Measurements from ENCODE around the gene NOL12.

NOL12 gene

GRCh38 chr22:37661160-37661924 is 24.8 kb upstream of the NOL12 start:
- peak overlapping the region; percentile 28 to 31 for H3K4me3 ChIP-seq (ENCODE audit: low read depth in 1 of 2, low read length in 2 of 2)
- H3K27ac ChIP-seq (ENCODE audit: low read length), result peak overlapping the region; percentile 78
- H3K27me3 ChIP-seq (ENCODE audit: low read depth, low read length), result no peaks in the 10 kb centered on the region
- peaks cover 8% of the 10 kb centered on the region in 2 donors for H3K36me3 ChIP-seq (ENCODE audit: control insufficient read depth in 1 of 2, insufficient read depth in 2 of 2, low read length in 2 of 2)
- H3K9me3 ChIP-seq (ENCODE audit: control insufficient read depth in 1 of 2, low read length in 2 of 2), result no peaks in the 10 kb centered on the region
- H3K4me1 ChIP-seq (ENCODE audit: control insufficient read depth in 1 of 2, insufficient read depth in 2 of 2, low read length in 2 of 2), result peaks cover 32 to 44% of the 10 kb centered on the region in 2 donors

- no peak overlapping the region for H3K4me3 ChIP-seq (ENCODE audit: low read depth in 1 of 2, low read length in 2 of 2)
- H3K36me3 ChIP-seq (ENCODE audit: control insufficient read depth in 1 of 2, insufficient read depth in 2 of 2, low read length in 2 of 2), result peaks cover 10 to 13% of the 10 kb centered on the region in 2 donors
- H3K27me3 ChIP-seq (ENCODE audit: low read depth, low read length), result no peaks in the 10 kb centered on the region
- H3K9me3 ChIP-seq (ENCODE audit: control insufficient read depth in 1 of 2, low read length in 2 of 2), result no peaks in the 10 kb centered on the region
- peak overlapping the region; percentile 76 for H3K27ac ChIP-seq (ENCODE audit: low read length)
- peaks cover 32 to 44% of the 10 kb centered on the region in 2 donors for H3K4me1 ChIP-seq (ENCODE audit: control insufficient read depth in 1 of 2, insufficient read depth in 2 of 2, low read length in 2 of 2)
These were observed 24.1 kb upstream of the NOL12 start for GRCh38 chr22:37662039-37662438.

GRCh38 chr22:37663521-37664140 is 22.5 kb upstream of the NOL12 start:
- Histone ChIP-seq H3K9me3 (ENCODE audit: control insufficient read depth in 1 of 2, low read length in 2 of 2) (no peaks in the 10 kb centered on the region), H3K4me1 (ENCODE audit: control insufficient read depth in 1 of 2, insufficient read depth in 2 of 2, low read length in 2 of 2) (peaks cover 26 to 38% of the 10 kb centered on the region in 2 donors), H3K27me3 (ENCODE audit: low read depth, low read length) (no peaks in the 10 kb centered on the region), H3K36me3 (ENCODE audit: control insufficient read depth in 1 of 2, insufficient read depth in 2 of 2, low read length in 2 of 2) (peaks cover 10 to 13% of the 10 kb centered on the region in 2 donors), H3K27ac (ENCODE audit: low read length) (no peak overlapping the region), H3K4me3 (ENCODE audit: low read depth in 1 of 2, low read length in 2 of 2) (no peak overlapping the region)

GRCh38 chr22:37664249-37665101 is 21.7 kb upstream of the NOL12 start:
- Histone ChIP-seq H3K27me3 (ENCODE audit: low read depth, low read length) (no peaks in the 10 kb centered on the region), H3K4me3 (ENCODE audit: low read depth in 1 of 2, low read length in 2 of 2) (no peak overlapping the region), H3K4me1 (ENCODE audit: control insufficient read depth in 1 of 2, insufficient read depth in 2 of 2, low read length in 2 of 2) (peaks cover 26 to 34% of the 10 kb centered on the region in 2 donors), H3K27ac (ENCODE audit: low read length) (no peak overlapping the region), H3K9me3 (ENCODE audit: control insufficient read depth in 1 of 2, low read length in 2 of 2) (no peaks in the 10 kb centered on the region), H3K36me3 (ENCODE audit: control insufficient read depth in 1 of 2, insufficient read depth in 2 of 2, low read length in 2 of 2) (peaks cover 10 to 13% of the 10 kb centered on the region in 2 donors)

- H3K27ac ChIP-seq (ENCODE audit: low read length), result no peak overlapping the region
- no peak overlapping the region for H3K4me3 ChIP-seq (ENCODE audit: low read depth in 1 of 2, low read length in 2 of 2)
- no peaks in the 10 kb centered on the region for H3K27me3 ChIP-seq (ENCODE audit: low read depth, low read length)
- H3K9me3 ChIP-seq (ENCODE audit: control insufficient read depth in 1 of 2, low read length in 2 of 2), result no peaks in the 10 kb centered on the region
- peaks cover 16 to 24% of the 10 kb centered on the region in 2 donors for H3K4me1 ChIP-seq (ENCODE audit: control insufficient read depth in 1 of 2, insufficient read depth in 2 of 2, low read length in 2 of 2)
- H3K36me3 ChIP-seq (ENCODE audit: control insufficient read depth in 1 of 2, insufficient read depth in 2 of 2, low read length in 2 of 2), result peaks cover 10 to 13% of the 10 kb centered on the region in 2 donors
These were observed 20.7 kb upstream of the NOL12 start for GRCh38 chr22:37665487-37665886.

- Histone ChIP-seq H3K36me3 (ENCODE audit: control insufficient read depth in 1 of 2, insufficient read depth in 2 of 2, low read length in 2 of 2) (peaks cover 10 to 13% of the 10 kb centered on the region in 2 donors), H3K9me3 (ENCODE audit: control insufficient read depth in 1 of 2, low read length in 2 of 2) (no peaks in the 10 kb centered on the region), H3K27me3 (ENCODE audit: low read depth, low read length) (no peaks in the 10 kb centered on the region), H3K4me1 (ENCODE audit: control insufficient read depth in 1 of 2, insufficient read depth in 2 of 2, low read length in 2 of 2) (peaks cover 0 to 17% of the 10 kb centered on the region in 2 donors), H3K27ac (ENCODE audit: low read length) (no peak overlapping the region), H3K4me3 (ENCODE audit: low read depth in 1 of 2, low read length in 2 of 2) (no peak overlapping the region)
These were observed 16.6 kb upstream of the NOL12 start for GRCh38 chr22:37669586-37669985.

GRCh38 chr22:37672206-37672919 is 13.8 kb upstream of the NOL12 start:
- peaks cover 0 to 18% of the 10 kb centered on the region in 2 donors for H3K4me1 ChIP-seq (ENCODE audit: control insufficient read depth in 1 of 2, insufficient read depth in 2 of 2, low read length in 2 of 2)
- no peaks in the 10 kb centered on the region for H3K9me3 ChIP-seq (ENCODE audit: control insufficient read depth in 1 of 2, low read length in 2 of 2)
- no peak overlapping the region for H3K4me3 ChIP-seq (ENCODE audit: low read depth in 1 of 2, low read length in 2 of 2)
- H3K27ac ChIP-seq (ENCODE audit: low read length), result no peak overlapping the region
- H3K36me3 ChIP-seq (ENCODE audit: control insufficient read depth in 1 of 2, insufficient read depth in 2 of 2, low read length in 2 of 2), result peaks cover 0 to 5% of the 10 kb centered on the region in 2 donors
- H3K27me3 ChIP-seq (ENCODE audit: low read depth, low read length), result no peaks in the 10 kb centered on the region

- Histone ChIP-seq H3K27me3 (ENCODE audit: low read depth, low read length) (no peaks in the 10 kb centered on the region), H3K4me1 (ENCODE audit: control insufficient read depth in 1 of 2, insufficient read depth in 2 of 2, low read length in 2 of 2) (peaks cover under 1 to 21% of the 10 kb centered on the region in 2 donors), H3K9me3 (ENCODE audit: control insufficient read depth in 1 of 2, low read length in 2 of 2) (no peaks in the 10 kb centered on the region), H3K36me3 (ENCODE audit: control insufficient read depth in 1 of 2, insufficient read depth in 2 of 2, low read length in 2 of 2) (peaks cover 0 to 5% of the 10 kb centered on the region in 2 donors), H3K27ac (ENCODE audit: low read length) (no peak overlapping the region), H3K4me3 (ENCODE audit: low read depth in 1 of 2, low read length in 2 of 2) (no peak overlapping the region)
These were observed 13.2 kb upstream of the NOL12 start for GRCh38 chr22:37672920-37673455.

GRCh38 chr22:37674248-37674647 is 11.9 kb upstream of the NOL12 start:
- Histone ChIP-seq H3K4me3 (ENCODE audit: low read depth in 1 of 2, low read length in 2 of 2) (no peak overlapping the region), H3K27me3 (ENCODE audit: low read depth, low read length) (no peaks in the 10 kb centered on the region), H3K9me3 (ENCODE audit: control insufficient read depth in 1 of 2, low read length in 2 of 2) (no peaks in the 10 kb centered on the region), H3K4me1 (ENCODE audit: control insufficient read depth in 1 of 2, insufficient read depth in 2 of 2, low read length in 2 of 2) (peaks cover 4 to 29% of the 10 kb centered on the region in 2 donors), H3K36me3 (ENCODE audit: control insufficient read depth in 1 of 2, insufficient read depth in 2 of 2, low read length in 2 of 2) (peaks cover 0 to 5% of the 10 kb centered on the region in 2 donors), H3K27ac (ENCODE audit: low read length) (no peak overlapping the region)

GRCh38 chr22:37674951-37675929 is 10.9 kb upstream of the NOL12 start, which contains the start of gene LGALS1:
Gene LGALS1, plus strand, starts transcription at chr22:37675636. Its CDS starts 67 bp downstream, at chr22:37675703.
- Histone ChIP-seq H3K4me1 (ENCODE audit: control insufficient read depth in 1 of 2, insufficient read depth in 2 of 2, low read length in 2 of 2) (peaks cover 4 to 29% of the 10 kb centered on the region in 2 donors), H3K9me3 (ENCODE audit: control insufficient read depth in 1 of 2, low read length in 2 of 2) (no peaks in the 10 kb centered on the region), H3K36me3 (ENCODE audit: control insufficient read depth in 1 of 2, insufficient read depth in 2 of 2, low read length in 2 of 2) (peaks cover 5% of the 10 kb centered on the region in 2 donors), H3K4me3 (ENCODE audit: low read depth in 1 of 2, low read length in 2 of 2) (peak within 1 kb of the TSS; percentile 78 to 80), H3K27ac (ENCODE audit: low read length) (peak within 1 kb of the TSS; percentile 89), H3K27me3 (ENCODE audit: low read depth, low read length) (no peaks in the 10 kb centered on the region)
